ENCODE results near the gene HOOK2.

- TF ChIP-seq CTCF (IDR thresholded peaks at IDR 0.05; ENCODE audit: poor library complexity, severe bottlenecking) (no peak), EZH2 (IDR thresholded peaks at IDR 0.05; ENCODE audit: borderline replicate concordance, insufficient read depth, low read length, poor library complexity, severe bottlenecking) (no peak)
These were observed 55.1 kb downstream of the HOOK2 start for GRCh38 chr19:12720296-12720695.

All from neural cell (in vitro differentiated cells).